Measurements from ENCODE around the gene PARP8.

DNA sequence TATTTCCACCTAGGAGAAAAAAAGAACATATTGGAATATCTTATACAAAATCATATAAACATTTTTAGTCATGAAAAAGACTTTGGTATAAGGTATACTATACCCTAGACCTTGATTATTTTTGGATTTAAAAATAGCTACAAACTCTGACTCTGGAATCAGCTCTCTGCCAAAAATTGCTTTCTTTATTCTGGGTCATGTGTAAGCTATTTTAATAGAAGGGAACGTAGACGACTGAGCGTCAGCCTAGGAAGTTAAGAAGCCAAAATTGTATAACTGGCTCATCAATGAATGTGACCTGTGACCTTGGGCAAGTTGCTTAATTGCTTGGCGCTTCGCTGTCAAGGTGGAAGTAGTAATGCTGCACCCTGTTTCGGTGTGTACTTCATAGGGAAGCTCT lies 157.1 kb downstream of the PARP8 start:
- no peak for TF ChIP-seq POLR2A (IDR thresholded peaks at IDR 0.05)
- TF ChIP-seq, protein P1, sequence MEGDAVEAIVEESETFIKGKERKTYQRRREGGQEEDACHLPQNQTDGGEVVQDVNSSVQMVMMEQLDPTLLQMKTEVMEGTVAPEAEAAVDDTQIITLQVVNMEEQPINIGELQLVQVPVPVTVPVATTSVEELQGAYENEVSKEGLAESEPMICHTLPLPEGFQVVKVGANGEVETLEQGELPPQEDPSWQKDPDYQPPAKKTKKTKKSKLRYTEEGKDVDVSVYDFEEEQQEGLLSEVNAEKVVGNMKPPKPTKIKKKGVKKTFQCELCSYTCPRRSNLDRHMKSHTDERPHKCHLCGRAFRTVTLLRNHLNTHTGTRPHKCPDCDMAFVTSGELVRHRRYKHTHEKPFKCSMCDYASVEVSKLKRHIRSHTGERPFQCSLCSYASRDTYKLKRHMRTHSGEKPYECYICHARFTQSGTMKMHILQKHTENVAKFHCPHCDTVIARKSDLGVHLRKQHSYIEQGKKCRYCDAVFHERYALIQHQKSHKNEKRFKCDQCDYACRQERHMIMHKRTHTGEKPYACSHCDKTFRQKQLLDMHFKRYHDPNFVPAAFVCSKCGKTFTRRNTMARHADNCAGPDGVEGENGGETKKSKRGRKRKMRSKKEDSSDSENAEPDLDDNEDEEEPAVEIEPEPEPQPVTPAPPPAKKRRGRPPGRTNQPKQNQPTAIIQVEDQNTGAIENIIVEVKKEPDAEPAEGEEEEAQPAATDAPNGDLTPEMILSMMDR (IDR thresholded peaks at IDR 0.05) = no peak
